NCI-H1436 treated with DMSO at 0.1 percent for 48 hours (cell line): ENCODE measurements around the gene CIP2A.

Experiments used
- DNase-seq: peaks from one replicate; lab custom pipeline; 2025; lab: John Stamatoyannopoulos, UW

CIP2A gene

GRCh38 chr3:108509871-108510270, 79.4 kb downstream of the CIP2A start:
- no peak for DNase-seq

- no peak for DNase-seq
Observed at GRCh38 chr3:108509263-108509662, 80.0 kb downstream of the CIP2A start.

GRCh38 chr3:108507902-108508301, 81.3 kb downstream of the CIP2A start:
- no peak for DNase-seq

DNA sequence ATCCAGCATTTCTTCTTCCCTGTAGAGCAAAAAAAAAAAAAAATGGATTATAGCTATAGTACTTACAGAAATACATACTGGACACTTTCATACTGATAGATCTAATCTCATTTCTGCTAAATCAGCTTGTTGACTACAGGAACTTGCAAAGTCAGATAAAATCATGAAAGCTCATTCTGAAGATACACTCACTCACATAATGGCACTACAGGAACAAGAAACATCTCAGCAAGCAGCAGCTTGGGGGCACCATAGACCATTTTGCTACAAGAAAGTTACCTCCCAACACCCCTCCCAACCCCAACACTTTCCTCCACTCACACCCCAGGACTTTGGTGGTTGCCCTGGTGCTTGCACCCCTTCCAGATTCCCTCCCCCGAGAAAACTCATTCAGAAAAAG, 83.4 kb downstream of the CIP2A start:
- no peak for DNase-seq

DNA sequence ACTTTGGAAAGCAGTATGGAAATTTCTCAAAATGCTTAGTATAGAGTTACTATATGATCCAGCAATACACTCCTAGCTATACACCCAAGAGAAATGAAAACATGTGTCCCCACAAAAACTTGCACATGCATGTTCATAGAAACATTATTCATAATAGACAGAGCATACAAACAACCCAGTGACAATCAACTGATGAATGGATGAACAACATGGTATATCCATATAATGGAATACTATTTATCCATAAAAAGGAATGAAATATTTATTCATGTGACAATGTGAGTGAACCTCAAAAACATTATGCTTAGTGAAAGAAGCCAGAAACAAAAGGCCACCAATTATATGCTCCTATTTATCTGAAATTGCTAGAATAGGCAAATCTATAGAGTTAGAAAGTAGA, 85.5 kb downstream of the CIP2A start:
- DNase-seq = no peak

DNA sequence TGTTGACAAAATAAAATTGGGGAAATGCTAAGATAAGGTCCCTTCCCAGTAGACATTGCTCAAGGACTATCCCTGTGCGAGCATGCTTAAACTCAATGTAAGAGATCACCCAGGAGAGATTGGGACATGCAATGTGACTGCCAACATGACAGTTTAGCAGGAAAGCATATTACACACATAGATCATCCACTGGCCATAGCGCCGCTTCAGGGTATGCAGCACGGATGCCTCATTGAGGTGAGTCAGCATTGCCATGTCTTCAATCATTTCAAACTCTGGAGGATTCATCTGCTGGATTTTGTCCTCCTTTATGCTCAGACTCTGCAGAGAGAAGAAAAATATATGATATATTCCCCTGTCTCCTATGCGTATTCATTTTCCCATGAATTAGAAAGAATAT, 87.7 kb downstream of the CIP2A start:
- no peak for DNase-seq

DNA sequence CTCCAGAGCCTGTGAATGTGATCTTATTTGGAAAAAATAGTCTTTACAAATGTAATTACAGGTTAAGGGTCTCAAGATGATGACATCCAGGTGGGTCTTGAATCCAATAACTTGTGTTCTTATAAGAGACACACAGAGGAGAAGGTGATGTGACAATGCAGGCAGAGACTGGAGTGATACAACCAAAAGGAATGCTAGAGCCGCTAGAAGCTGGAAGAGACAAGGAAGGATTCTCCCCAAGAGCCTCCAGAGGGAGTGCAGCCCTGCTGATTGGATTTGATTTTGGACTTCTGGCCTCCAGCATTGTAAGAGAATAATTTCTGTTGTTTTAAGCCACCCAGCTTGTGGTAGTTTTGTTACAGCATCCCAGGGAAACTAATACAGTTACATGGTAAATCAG, 88.5 kb downstream of the CIP2A start:
- no peak for DNase-seq
